ENCODE results near the gene TMEM121B.

The TMEM121B gene

DNA sequence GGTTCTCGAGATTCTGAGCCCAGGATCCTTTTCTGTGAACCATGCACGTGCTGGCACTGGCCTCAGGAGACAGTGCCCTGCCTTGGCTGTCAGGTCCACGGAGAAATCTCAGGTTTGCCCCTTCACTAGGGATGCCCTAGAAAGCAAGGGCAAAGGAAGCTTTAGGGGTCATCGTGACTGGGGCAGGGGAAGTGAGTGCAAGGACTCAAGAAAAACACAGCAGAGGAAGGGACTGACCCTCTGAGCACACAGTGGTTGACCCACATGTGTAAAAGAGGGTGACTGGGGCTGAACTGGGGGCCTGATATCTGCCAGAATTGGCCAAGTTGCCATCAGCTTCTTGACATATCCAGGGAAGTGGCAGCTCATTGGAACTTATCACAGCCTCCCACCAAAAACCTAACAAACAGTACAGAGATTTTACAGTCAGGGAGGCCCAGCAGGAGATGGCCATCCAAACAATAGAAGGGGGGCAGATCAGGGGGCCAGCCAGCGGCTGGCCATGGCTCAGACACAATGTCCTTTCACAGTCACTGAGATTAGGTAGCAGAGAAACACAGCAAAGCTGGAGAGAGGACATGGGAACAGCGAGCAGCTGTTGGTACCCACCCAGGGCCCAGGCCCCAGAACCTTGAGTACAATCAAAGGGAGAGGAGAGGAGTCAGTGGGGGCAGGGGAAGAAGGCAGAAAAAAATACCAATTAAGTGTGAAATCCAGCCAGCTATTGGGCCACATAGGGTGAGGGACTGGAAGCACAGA lies 4.4 kb downstream of the TMEM121B start:
- Histone ChIP-seq H3K4me1 (ENCODE audit: insufficient read depth, low read length) (no peaks in the 10 kb centered on the region), H3K36me3 (ENCODE audit: insufficient read depth, low read length) (no peaks in the 10 kb centered on the region), H3K27me3 (ENCODE audit: control insufficient read depth in 1 of 2, insufficient read depth in 2 of 2, low read length in 2 of 2) (peaks cover 3 to 21% of the 10 kb centered on the region in 2 donors), H3K27ac (ENCODE audit: low read depth, low read length) (no peak overlapping the region), H3K9ac (ENCODE audit: low read length) (no peak overlapping the region), H3K9me3 (ENCODE audit: low read length) (no peaks in the 10 kb centered on the region), H3K4me3 (ENCODE audit: low read depth in 1 of 2, low read length in 2 of 2) (no peak overlapping the region)

DNA sequence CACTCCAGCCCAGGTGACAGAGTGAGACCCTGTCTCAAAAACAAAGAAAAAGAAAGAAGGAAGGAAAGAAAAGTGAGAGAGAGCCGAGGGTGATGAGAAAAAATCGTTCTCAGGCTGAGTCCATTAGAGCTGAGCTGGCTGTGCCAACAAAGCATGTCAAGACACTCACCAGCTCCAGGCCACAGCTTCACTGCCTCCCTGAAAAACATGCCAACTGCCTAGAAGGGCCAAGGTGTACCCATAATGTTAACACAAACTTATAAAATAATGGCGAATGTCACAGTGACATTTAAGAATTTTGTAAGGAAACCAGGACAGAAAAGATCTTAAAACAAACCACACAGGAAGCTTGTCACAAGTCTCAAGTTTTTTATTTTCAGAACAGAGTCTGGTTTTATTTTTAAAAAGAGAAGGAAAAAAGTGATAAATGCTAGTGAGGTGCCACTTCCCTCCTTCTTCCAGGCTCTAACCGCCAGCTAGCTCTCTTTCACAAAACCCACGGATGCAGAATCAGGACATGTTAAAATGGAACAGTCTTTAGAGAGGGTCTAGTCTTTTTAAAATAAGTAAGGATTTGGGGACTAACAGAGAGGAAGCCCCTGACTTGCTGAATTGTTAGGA lies 5.1 kb downstream of the TMEM121B start:
- Histone ChIP-seq H3K4me1 (ENCODE audit: insufficient read depth, low read length) (no peaks in the 10 kb centered on the region), H3K9ac (ENCODE audit: low read length) (no peak overlapping the region), H3K27me3 (ENCODE audit: control insufficient read depth in 1 of 2, insufficient read depth in 2 of 2, low read length in 2 of 2) (peaks cover 0 to 15% of the 10 kb centered on the region in 2 donors), H3K27ac (ENCODE audit: low read depth, low read length) (no peak overlapping the region), H3K9me3 (ENCODE audit: low read length) (no peaks in the 10 kb centered on the region), H3K4me3 (ENCODE audit: low read depth in 1 of 2, low read length in 2 of 2) (no peak overlapping the region), H3K36me3 (ENCODE audit: insufficient read depth, low read length) (no peaks in the 10 kb centered on the region)

GRCh38 chr22:17115236-17115635 lies 5.9 kb downstream of the TMEM121B start:
- Histone ChIP-seq H3K4me3 (ENCODE audit: low read depth in 1 of 2, low read length in 2 of 2) (no peak overlapping the region), H3K9ac (ENCODE audit: low read length) (no peak overlapping the region), H3K36me3 (ENCODE audit: insufficient read depth, low read length) (no peaks in the 10 kb centered on the region), H3K4me1 (ENCODE audit: insufficient read depth, low read length) (no peaks in the 10 kb centered on the region), H3K9me3 (ENCODE audit: low read length) (no peaks in the 10 kb centered on the region), H3K27ac (ENCODE audit: low read depth, low read length) (no peak overlapping the region), H3K27me3 (ENCODE audit: control insufficient read depth in 1 of 2, insufficient read depth in 2 of 2, low read length in 2 of 2) (peaks cover 0 to 11% of the 10 kb centered on the region in 2 donors)

GRCh38 chr22:17114898-17115235 lies 6.3 kb downstream of the TMEM121B start:
- no peak overlapping the region for H3K4me3 ChIP-seq (ENCODE audit: low read depth in 1 of 2, low read length in 2 of 2)

DNA sequence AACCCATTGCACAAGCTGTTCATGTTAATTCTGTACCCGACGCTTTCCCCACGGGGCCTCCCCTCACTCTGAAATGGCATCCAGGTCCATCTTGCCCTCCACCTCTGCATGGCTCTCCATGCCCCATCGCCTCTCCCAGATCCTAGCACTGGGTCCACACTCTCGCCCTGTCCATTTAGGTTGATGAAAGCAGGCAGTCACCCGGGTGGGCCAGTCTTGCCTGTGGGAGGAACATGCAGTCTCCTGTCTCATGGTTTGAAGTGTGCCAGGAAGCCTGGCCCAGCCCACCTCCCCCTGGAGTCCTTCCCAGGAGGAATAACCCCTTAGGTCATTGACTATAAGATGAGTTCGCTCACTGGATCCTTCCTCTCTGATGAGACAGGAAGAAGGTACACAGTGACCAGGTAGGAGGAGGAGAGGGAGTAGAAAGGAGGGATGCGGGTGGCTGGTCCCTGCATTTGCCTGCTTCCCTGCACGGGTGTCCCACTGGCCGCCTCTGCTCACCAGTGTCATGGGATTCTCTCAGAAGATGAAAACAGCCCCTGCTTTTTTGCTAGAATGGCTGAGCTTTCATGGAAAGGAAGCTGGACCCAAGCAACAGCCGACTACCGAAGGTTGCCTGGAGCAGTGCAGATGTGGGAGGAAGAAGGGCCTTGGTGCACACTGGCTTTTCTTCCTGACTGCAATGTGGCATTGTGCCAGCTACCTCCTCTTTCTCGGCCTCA lies 6.8 kb downstream of the TMEM121B start:
- no peak overlapping the region for H3K27ac ChIP-seq (ENCODE audit: low read depth, low read length)
- no peaks in the 10 kb centered on the region for H3K36me3 ChIP-seq (ENCODE audit: insufficient read depth, low read length)
- no peak overlapping the region for H3K9ac ChIP-seq (ENCODE audit: low read length)
- H3K9me3 ChIP-seq (ENCODE audit: low read length): no peaks in the 10 kb centered on the region
- no peaks in the 10 kb centered on the region for H3K4me1 ChIP-seq (ENCODE audit: insufficient read depth, low read length)
- no peak overlapping the region for H3K4me3 ChIP-seq (ENCODE audit: low read depth in 1 of 2, low read length in 2 of 2)
- peaks cover 0 to 6% of the 10 kb centered on the region in 2 donors for H3K27me3 ChIP-seq (ENCODE audit: control insufficient read depth in 1 of 2, insufficient read depth in 2 of 2, low read length in 2 of 2)

More at GRCh38 chr22:17114898-17115235, 6.3 kb downstream of the TMEM121B start:
- H3K27ac ChIP-seq (ENCODE audit: low read depth, low read length): no peak overlapping the region
- no peaks in the 10 kb centered on the region for H3K36me3 ChIP-seq (ENCODE audit: insufficient read depth, low read length)
- H3K9me3 ChIP-seq (ENCODE audit: low read length): no peaks in the 10 kb centered on the region
- no peak overlapping the region for H3K9ac ChIP-seq (ENCODE audit: low read length)
- peaks cover 0 to 11% of the 10 kb centered on the region in 2 donors for H3K27me3 ChIP-seq (ENCODE audit: control insufficient read depth in 1 of 2, insufficient read depth in 2 of 2, low read length in 2 of 2)
- no peaks in the 10 kb centered on the region for H3K4me1 ChIP-seq (ENCODE audit: insufficient read depth, low read length)

DNA sequence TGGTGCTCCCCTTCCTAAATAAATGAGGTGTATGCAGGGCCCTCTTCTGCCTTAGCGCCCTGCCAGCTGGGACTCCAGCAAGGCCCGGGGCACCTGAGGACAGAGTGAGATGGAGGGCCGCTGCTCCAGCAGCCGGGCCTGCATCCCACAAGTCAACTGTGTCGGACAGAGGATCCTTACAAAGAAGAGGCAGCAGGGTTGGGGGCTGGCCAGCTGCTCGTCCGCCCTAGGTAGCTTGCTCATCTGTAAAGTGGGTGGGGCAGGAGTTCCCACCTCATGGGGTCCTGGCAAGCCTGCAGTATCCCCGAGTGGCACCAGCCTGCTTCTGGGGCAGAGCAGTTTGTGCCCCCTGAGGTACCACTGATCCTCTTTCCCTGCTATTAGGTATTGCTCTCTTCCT lies 7.6 kb downstream of the TMEM121B start:
- H3K36me3 ChIP-seq (ENCODE audit: insufficient read depth, low read length): no peaks in the 10 kb centered on the region
- no peaks in the 10 kb centered on the region for H3K4me1 ChIP-seq (ENCODE audit: insufficient read depth, low read length)
- H3K9ac ChIP-seq (ENCODE audit: low read length): no peak overlapping the region
- no peaks in the 10 kb centered on the region for H3K9me3 ChIP-seq (ENCODE audit: low read length)
- H3K27ac ChIP-seq (ENCODE audit: low read depth, low read length): no peak overlapping the region
- H3K4me3 ChIP-seq (ENCODE audit: low read depth in 1 of 2, low read length in 2 of 2): no peak overlapping the region
- H3K27me3 ChIP-seq (ENCODE audit: control insufficient read depth in 1 of 2, insufficient read depth in 2 of 2, low read length in 2 of 2): no peaks in the 10 kb centered on the region

GRCh38 chr22:17112491-17113042 lies 8.6 kb downstream of the TMEM121B start:
- Histone ChIP-seq H3K27me3 (ENCODE audit: control insufficient read depth in 1 of 2, insufficient read depth in 2 of 2, low read length in 2 of 2) (no peaks in the 10 kb centered on the region), H3K27ac (ENCODE audit: low read depth, low read length) (no peak overlapping the region), H3K4me3 (ENCODE audit: low read depth in 1 of 2, low read length in 2 of 2) (no peak overlapping the region), H3K9me3 (ENCODE audit: low read length) (no peaks in the 10 kb centered on the region), H3K36me3 (ENCODE audit: insufficient read depth, low read length) (no peaks in the 10 kb centered on the region), H3K4me1 (ENCODE audit: insufficient read depth, low read length) (no peaks in the 10 kb centered on the region), H3K9ac (ENCODE audit: low read length) (no peak overlapping the region)

DNA sequence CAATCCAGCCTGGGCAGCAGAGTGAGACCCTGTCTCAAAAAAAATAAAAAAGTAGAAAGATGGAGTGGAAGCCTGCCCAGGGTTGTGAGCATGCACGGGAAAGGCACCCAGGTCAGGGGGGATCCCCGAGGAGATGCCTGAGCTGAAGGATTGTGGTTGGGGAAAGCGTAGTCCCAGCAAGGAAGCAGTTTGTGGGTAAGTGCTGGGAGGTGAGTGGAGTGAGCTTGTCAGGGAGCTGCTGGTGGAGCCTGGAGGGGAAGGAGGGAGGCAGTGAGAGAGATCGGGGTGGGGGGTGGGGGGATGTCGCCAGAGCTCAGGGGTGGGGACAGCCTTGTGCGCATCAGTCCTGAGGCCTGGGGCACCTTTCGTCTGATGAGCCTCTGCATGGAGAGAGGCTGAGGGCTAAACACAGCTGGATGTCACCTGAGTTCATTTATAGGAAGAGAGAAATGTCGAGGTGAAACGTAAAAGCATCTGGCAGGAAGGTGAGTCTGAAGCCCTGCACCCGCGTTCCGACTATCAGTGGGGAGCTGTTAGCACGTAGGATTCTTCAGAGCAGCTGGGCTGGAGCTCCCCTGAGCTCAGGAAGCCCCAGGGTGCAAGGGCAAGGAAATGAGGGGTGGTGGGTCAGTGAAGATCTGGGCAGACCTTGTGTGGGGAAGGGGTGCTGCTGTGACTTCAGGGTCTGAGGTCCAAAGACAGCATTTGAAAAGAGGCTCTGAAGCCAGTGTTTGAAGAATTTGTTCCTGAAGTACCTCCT lies 10.2 kb downstream of the TMEM121B start:
- Histone ChIP-seq H3K27me3 (ENCODE audit: control insufficient read depth in 1 of 2, insufficient read depth in 2 of 2, low read length in 2 of 2) (no peaks in the 10 kb centered on the region), H3K36me3 (ENCODE audit: insufficient read depth, low read length) (no peaks in the 10 kb centered on the region), H3K9me3 (ENCODE audit: low read length) (no peaks in the 10 kb centered on the region), H3K9ac (ENCODE audit: low read length) (no peak overlapping the region), H3K4me1 (ENCODE audit: insufficient read depth, low read length) (no peaks in the 10 kb centered on the region), H3K4me3 (ENCODE audit: low read depth in 1 of 2, low read length in 2 of 2) (no peak overlapping the region), H3K27ac (ENCODE audit: low read depth, low read length) (no peak overlapping the region)

GRCh38 chr22:17109976-17110375 lies 11.2 kb downstream of the TMEM121B start:
- Histone ChIP-seq H3K27ac (ENCODE audit: low read depth, low read length) (no peak overlapping the region), H3K36me3 (ENCODE audit: insufficient read depth, low read length) (no peaks in the 10 kb centered on the region), H3K4me1 (ENCODE audit: insufficient read depth, low read length) (no peaks in the 10 kb centered on the region), H3K4me3 (ENCODE audit: low read depth in 1 of 2, low read length in 2 of 2) (no peak overlapping the region), H3K27me3 (ENCODE audit: control insufficient read depth in 1 of 2, insufficient read depth in 2 of 2, low read length in 2 of 2) (no peaks in the 10 kb centered on the region), H3K9ac (ENCODE audit: low read length) (no peak overlapping the region), H3K9me3 (ENCODE audit: low read length) (no peaks in the 10 kb centered on the region)

GRCh38 chr22:17109113-17109865 lies 11.9 kb downstream of the TMEM121B start:
- Histone ChIP-seq H3K4me3 (ENCODE audit: low read depth in 1 of 2, low read length in 2 of 2) (no peak overlapping the region), H3K9ac (ENCODE audit: low read length) (no peak overlapping the region), H3K9me3 (ENCODE audit: low read length) (no peaks in the 10 kb centered on the region), H3K4me1 (ENCODE audit: insufficient read depth, low read length) (no peaks in the 10 kb centered on the region), H3K27me3 (ENCODE audit: control insufficient read depth in 1 of 2, insufficient read depth in 2 of 2, low read length in 2 of 2) (no peaks in the 10 kb centered on the region), H3K27ac (ENCODE audit: low read depth, low read length) (no peak overlapping the region), H3K36me3 (ENCODE audit: insufficient read depth, low read length) (no peaks in the 10 kb centered on the region)
